GM12878 (cell line): ENCODE data around the gene IL36G. TPM values are rescaled to one million over a fixed set of nuclear protein-coding genes. Genes with fewer than 3 reads are reported as not detected.

Source experiments
- ATAC-seq: fragments of 200-7000 bp; cut with Tn5 transposase; 3 replicates; pipeline ENCODE4 v1.9.1; 2020; ENCODE audit warnings: mild to moderate bottlenecking, moderate library complexity
- BruUV-seq: library from RNA; stranded (reverse); fragments of 400-500 nt; replicated peaks from 2 replicates; lab custom pipeline; 2021; lab: Mats Ljungman, UMichigan
- CTCF ChIA-PET: fragments of 300-600 bp; sonication (Branson Sonifier 250); formaldehyde crosslinking; extraction: SDS; loops from one replicate; lab custom pipeline; 2021; ENCODE audit warnings: inconsistent platforms; lab: Yijun Ruan, JAX
- POLR2A ChIA-PET: fragments of 350-600 bp; formaldehyde crosslinking; extraction: SDS; loops from one replicate; lab custom pipeline; 2021; ENCODE audit warnings: inconsistent platforms; lab: Charles Lee
- RAD21 ChIA-PET: fragments of 300-600 bp; sonication (Branson Sonifier 250); formaldehyde crosslinking; loops from one replicate; lab custom pipeline; 2023; ENCODE audit warnings: antibody characterized with exemption; ENCODE audit not compliant: unreplicated experiment; lab: Charles Lee
- SMC1A ChIA-PET: fragments of 300-600 bp; sonication (Branson Sonifier 250); formaldehyde crosslinking; loops from one replicate; lab custom pipeline; 2023; ENCODE audit not compliant: unreplicated experiment, uncharacterized antibody; lab: Charles Lee
- DNase-seq: peaks from one replicate; pipeline ENCODE4 v3.0.0-alpha.2; 2011; ENCODE audit warnings: low read depth, low spot score
- FAIRE-seq: peaks from 3 replicates; lab custom pipeline; 2011; peaks lifted over from hg19 to GRCh38; lab: Jason Lieb, UNC
- H2AFZ ChIP-seq: 2 replicates; pipeline ENCODE4 v1.6.0; 2011; ENCODE audit warnings: low read depth, low read length, control low read depth; ENCODE audit not compliant: control insufficient read depth
- H3K27ac ChIP-seq: 2 replicates; pipeline ENCODE4 v1.5.1; 2011; ENCODE audit warnings: control low read depth; ENCODE audit not compliant: control insufficient read depth, insufficient read depth
- H3K27me3 ChIP-seq, 2 experiments: replicated peaks in 1 of 2; 2 replicates each; pipeline versions ENCODE4 v1.6.0 to v1.6.1; 2011; ENCODE audit warnings: low read length in 1 of 2; ENCODE audit not compliant: control insufficient read depth in 2 of 2, insufficient read depth in 2 of 2
- H3K36me3 ChIP-seq, 2 experiments: 2 replicates each; pipeline ENCODE4 v1.5.1; 2011; ENCODE audit warnings: low read length in 1 of 2; ENCODE audit not compliant: control insufficient read depth in 2 of 2, insufficient read depth in 2 of 2
- H3K4me1 ChIP-seq: 2 replicates; pipeline ENCODE4 v1.6.1; 2011; ENCODE audit warnings: mild to moderate bottlenecking, low read length, moderate library complexity, mixed read lengths; ENCODE audit not compliant: control insufficient read depth, insufficient read depth
- H3K4me2 ChIP-seq: 2 replicates; pipeline ENCODE4 v1.6.0; 2011; ENCODE audit warnings: control low read depth; ENCODE audit not compliant: control insufficient read depth, insufficient read depth
- H3K4me3 ChIP-seq: fragments of 200-600 bp; sonication (generic); 2 replicates; pipeline ENCODE4 v1.5.1; 2016
- H3K79me2 ChIP-seq: 2 replicates; pipeline ENCODE4 v1.6.0; 2011; ENCODE audit warnings: low read length; ENCODE audit not compliant: control insufficient read depth, insufficient read depth
- H3K9ac ChIP-seq: 2 replicates; pipeline ENCODE4 v1.8.0; 2011; ENCODE audit warnings: low read length, control low read depth, mixed read lengths; ENCODE audit not compliant: control insufficient read depth, insufficient read depth
- H3K9me3 ChIP-seq: replicated peaks from 3 replicates; pipeline ENCODE4 v1.5.1; 2011; ENCODE audit warnings: mild to moderate bottlenecking, low read length; ENCODE audit not compliant: control insufficient read depth, insufficient read depth
- H4K20me1 ChIP-seq: 2 replicates; pipeline ENCODE4 v1.6.0; 2011; ENCODE audit not compliant: control insufficient read depth, insufficient read depth
- BCL11A ChIP-seq: IDR thresholded peaks from 2 replicates; pipeline ENCODE4 v1.6.1; 2011; ENCODE audit warnings: low read depth, low read length
- BCLAF1 ChIP-seq: fragments of 450-650 bp; IDR thresholded peaks from 2 replicates; pipeline ENCODE4 v1.6.1; 2017; ENCODE audit warnings: antibody characterized with exemption, mild to moderate bottlenecking, moderate library complexity
- DPF2 ChIP-seq: fragments of 450-650 bp; IDR thresholded peaks from 2 replicates; pipeline ENCODE4 v1.6.1; 2017; ENCODE audit warnings: mild to moderate bottlenecking
- ESRRA ChIP-seq: IDR thresholded peaks from 2 replicates; pipeline ENCODE4 v1.6.1; 2012; ENCODE audit warnings: mild to moderate bottlenecking, low read length, improper control_type of control experiment
- EZH2 ChIP-seq: IDR thresholded peaks from 2 replicates; pipeline ENCODE4 v1.6.1; 2012; ENCODE audit warnings: low read depth, mild to moderate bottlenecking, control low read depth, inconsistent platforms, low read length, borderline replicate concordance; ENCODE audit not compliant: control insufficient read depth
- MEF2A ChIP-seq: IDR thresholded peaks from 2 replicates; pipeline ENCODE4 v1.6.1; 2011; ENCODE audit warnings: low read depth, mild to moderate bottlenecking, low read length, moderate library complexity; ENCODE audit not compliant: insufficient read depth
- MTA2 ChIP-seq: fragments of 450-650 bp; IDR thresholded peaks from 2 replicates; pipeline ENCODE4 v1.6.1; 2016; ENCODE audit warnings: low read depth, mild to moderate bottlenecking, moderate library complexity
- MYC ChIP-seq: IDR thresholded peaks from 2 replicates; pipeline ENCODE4 v1.6.1; 2011; ENCODE audit warnings: mild to moderate bottlenecking, low read length, moderate library complexity, inconsistent platforms; ENCODE audit not compliant: insufficient read depth, insufficient replicate concordance, insufficient read length, severe bottlenecking
- SKIL ChIP-seq: fragments of 450-650 bp; IDR thresholded peaks from 2 replicates; pipeline ENCODE4 v1.6.1; 2017; ENCODE audit warnings: mild to moderate bottlenecking, low read depth, inconsistent platforms; ENCODE audit not compliant: poor library complexity, severe bottlenecking
- SREBF1 ChIP-seq: IDR thresholded peaks from 2 replicates; pipeline ENCODE4 v1.6.1; 2012; ENCODE audit warnings: mild to moderate bottlenecking, low read length
- STAT1 ChIP-seq: fragments of 450-650 bp; conservative IDR thresholded peaks from 2 replicates; pipeline ENCODE4 v1.6.1; 2014; ENCODE audit warnings: antibody characterized with exemption, mild to moderate bottlenecking
- SUZ12 ChIP-seq: fragments of 200-600 bp; sonication (generic); IDR thresholded peaks from one replicate; pipeline ENCODE4 v1.6.1; 2018; ENCODE audit warnings: antibody characterized with exemption, mild to moderate bottlenecking; ENCODE audit not compliant: unreplicated experiment
- TBL1XR1 ChIP-seq: IDR thresholded peaks from 2 replicates; pipeline ENCODE4 v1.6.1; 2012; ENCODE audit warnings: low read depth, low read length, improper control_type of control experiment
- ZBTB4 ChIP-seq: fragments of 450-650 bp; formaldehyde crosslinking; IDR thresholded peaks from 2 replicates; pipeline ENCODE4 v1.4.0; 2022; ENCODE audit warnings: mild to moderate bottlenecking, moderate library complexity
- WGBS: methylation state at CpG from one replicate; pipeline ENCODE4 v1.1.6; 2016; ENCODE audit warnings: low lambda C conversion rate; ENCODE audit not compliant: insufficient replicate concordance, insufficient coverage; ENCODE audit errors: missing lambda C conversion rate; 5-methylcytosine and 5-hydroxymethylcytosine counted together
- in situ Hi-C: fragments of 300-500 bp; cut with MboI; formaldehyde crosslinking; loops from 9 replicates; pipeline ENCODE4 v1.14.3; 2018; ENCODE audit warnings: mixed read lengths
- intact Hi-C: fragments of 100-400 bp; cut with micrococcal nuclease; formaldehyde crosslinking; loops from one replicate; pipeline ENCODE4 v1.14.2; 2022; ENCODE audit not compliant: unreplicated experiment
- polyA plus RNA-seq, 11 experiments: library from polyadenylated mRNA; depleted of rRNA in 4 of 11; unstranded in 6 of 11; stranded (reverse) in 5 of 11; fragments of >200 nt; fragmentation: Nextera tagmentation in 4 of 11; fragmentation: Illumina TruSeq in 1 of 11; extraction: Ambion mirVana in 4 of 11; extraction: Trizol in 1 of 11; gene quantifications; 1 replicate in 1 of 11; 2 replicates in 10 of 11; pipeline versions ENCODE4 v1.2.1 to v1.2.3, GENCODE V29; 2011 to 2016; ENCODE audit warnings: inconsistent platforms in 2 of 11, missing spikeins in 2 of 11, low read depth in 1 of 11
- total RNA-seq, 4 experiments: library from RNA; depleted of rRNA in 3 of 4; stranded (reverse); fragments of >200 nt in 3 of 4; fragmentation: Illumina TruSeq in 1 of 4; extraction: Trizol in 1 of 4; gene quantifications; 2 replicates each; pipeline versions ENCODE4 v1.2.1 to v1.2.3, GENCODE V29; 2013 to 2021

Gene IL36G
- total and polyA plus RNA-seq, 10 of the 15 experiments (the other 5 are each of a cell fraction or from before 2014, with no cell fraction given) = 0.10 TPM; not detected in 9

GRCh38 chr2:112944971-112945370 is 32.8 kb upstream of the IL36G start:
- POLR2A ChIA-PET = no interaction called here
- in situ Hi-C loops = no loop called here
- CTCF ChIA-PET = interaction anchor here (1.0 to 7.1 kb wide), 4 partner anchors 10 to 197 kb away, joined by 3 to 390 read pairs (median 50); no protein-coding TSS in a partner anchor
- 29% methylated on average over 1 of the region's 1 CpG for WGBS
- Histone ChIP-seq H3K9me3 (no peaks in the 10 kb centered on the region; the same call in 2 of the 3 replicates), H3K4me1 (no peaks in the 10 kb centered on the region), H3K4me3 (no peak overlapping the region), H3K9ac (no peak overlapping the region), H3K27me3 (0 out of 4 replicates have a peak, but pooled peaks cover 0 to 6% of the 10 kb centered on the region in 2 experiments), H4K20me1 (no peaks in the 10 kb centered on the region), H2AFZ (no peak overlapping the region), H3K36me3 (no peaks in the 10 kb centered on the region), H3K4me2 (no peak overlapping the region), H3K27ac (no peak overlapping the region), H3K79me2 (no peaks in the 10 kb centered on the region)
- RAD21 ChIA-PET = interaction anchor here (1.0 kb wide), 1 partner anchor 10 kb away, joined by 3 read pairs; no protein-coding TSS in a partner anchor
- FAIRE-seq (no peak), ATAC-seq (no peak), DNase-seq (no peak)
- TF ChIP-seq STAT1 (no peak), SKIL (no peak), MTA2 (no peak), DPF2 (no peak), EZH2 (no peak), BCL11A (no peak), SREBF1 (no peak), SUZ12 (no peak), MEF2A (no peak), MYC (no peak), BCLAF1 (no peak), TBL1XR1 (no peak), ZBTB4 (CRISPR knock-in tag) (no peak), ESRRA (no peak)
- SMC1A ChIA-PET = interaction anchor here (1.0 to 1.2 kb wide), 3 partner anchors 195 to 316 kb away, joined by 3 to 4 read pairs (median 4); no protein-coding TSS in a partner anchor
- no TSS peak for BruUV-seq
- intact Hi-C loops = no loop called here
